BE2C (cell line): ENCODE data around the gene HOXB3.

Experiments used
- DNase-seq: peaks from one replicate; pipeline ENCODE4 v3.0.0-alpha.2; 2020
- H3K27me3 ChIP-seq: fragments of 250-450 bp; sonication (Bioruptor Pico); 2 replicates; pipeline ENCODE4 v1.5.1; 2020; ENCODE audit warnings: mild to moderate bottlenecking
- H3K36me3 ChIP-seq: fragments of 250-450 bp; sonication (Bioruptor Pico); 2 replicates; pipeline ENCODE4 v1.5.1; 2020; ENCODE audit warnings: mild to moderate bottlenecking
- H3K4me1 ChIP-seq: fragments of 250-450 bp; sonication (Bioruptor Pico); 2 replicates; pipeline ENCODE4 v1.5.1; 2020
- H3K4me3 ChIP-seq: 2 replicates; pipeline ENCODE4 v1.5.1; 2011; ENCODE audit warnings: low read depth, low read length
- H3K9me3 ChIP-seq: fragments of 250-450 bp; sonication (Bioruptor Pico); 2 replicates; pipeline ENCODE4 v1.5.1; 2020
- TF ChIP-seq, protein P1 (sequence below): IDR thresholded peaks from 2 replicates; pipeline ENCODE4 v1.5.1; 2012; ENCODE audit warnings: mild to moderate bottlenecking, low read depth, low read length

HOXB3 gene

GRCh38 chr17:48625495-48626244, 35.6 kb upstream of the HOXB3 start:
- TF ChIP-seq, protein P1, sequence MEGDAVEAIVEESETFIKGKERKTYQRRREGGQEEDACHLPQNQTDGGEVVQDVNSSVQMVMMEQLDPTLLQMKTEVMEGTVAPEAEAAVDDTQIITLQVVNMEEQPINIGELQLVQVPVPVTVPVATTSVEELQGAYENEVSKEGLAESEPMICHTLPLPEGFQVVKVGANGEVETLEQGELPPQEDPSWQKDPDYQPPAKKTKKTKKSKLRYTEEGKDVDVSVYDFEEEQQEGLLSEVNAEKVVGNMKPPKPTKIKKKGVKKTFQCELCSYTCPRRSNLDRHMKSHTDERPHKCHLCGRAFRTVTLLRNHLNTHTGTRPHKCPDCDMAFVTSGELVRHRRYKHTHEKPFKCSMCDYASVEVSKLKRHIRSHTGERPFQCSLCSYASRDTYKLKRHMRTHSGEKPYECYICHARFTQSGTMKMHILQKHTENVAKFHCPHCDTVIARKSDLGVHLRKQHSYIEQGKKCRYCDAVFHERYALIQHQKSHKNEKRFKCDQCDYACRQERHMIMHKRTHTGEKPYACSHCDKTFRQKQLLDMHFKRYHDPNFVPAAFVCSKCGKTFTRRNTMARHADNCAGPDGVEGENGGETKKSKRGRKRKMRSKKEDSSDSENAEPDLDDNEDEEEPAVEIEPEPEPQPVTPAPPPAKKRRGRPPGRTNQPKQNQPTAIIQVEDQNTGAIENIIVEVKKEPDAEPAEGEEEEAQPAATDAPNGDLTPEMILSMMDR: no peak
- DNase-seq: no peak
- no peak overlapping the region for H3K4me3 ChIP-seq
- no peaks in the 10 kb centered on the region for H3K36me3 ChIP-seq
- H3K27me3 ChIP-seq: peaks cover 99% of the 10 kb centered on the region
- H3K4me1 ChIP-seq: no peaks in the 10 kb centered on the region
- H3K9me3 ChIP-seq: no peaks in the 10 kb centered on the region

- TF ChIP-seq, protein P1: no peak
- Histone ChIP-seq H3K36me3 (no peaks in the 10 kb centered on the region), H3K27me3 (peaks cover 99% of the 10 kb centered on the region), H3K4me3 (no peak overlapping the region), H3K4me1 (no peaks in the 10 kb centered on the region), H3K9me3 (no peaks in the 10 kb centered on the region)
- no peak for DNase-seq
These were observed 34.8 kb upstream of the HOXB3 start for GRCh38 chr17:48624544-48625494.

DNA sequence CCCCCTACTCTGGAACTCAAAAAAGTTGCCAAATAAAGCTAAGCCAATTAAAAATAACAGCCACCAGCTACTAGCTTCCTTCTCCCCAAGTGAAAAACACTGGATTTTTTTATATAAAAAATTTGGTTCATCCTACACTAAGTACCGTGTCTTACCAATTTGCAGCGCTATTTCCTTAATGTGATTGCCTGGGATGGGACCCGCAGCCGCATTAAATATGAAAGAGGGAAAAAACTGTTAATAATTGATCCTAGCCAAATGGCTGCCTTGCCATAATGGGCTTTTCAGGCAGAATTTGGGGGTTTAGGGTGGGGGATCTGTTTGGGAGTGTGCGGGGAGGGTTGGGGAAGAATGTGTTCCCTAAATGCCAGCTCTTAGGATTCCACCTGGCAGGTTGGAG, 34.1 kb upstream of the HOXB3 start:
- DNase-seq: no peak
- peaks cover 99% of the 10 kb centered on the region for H3K27me3 ChIP-seq
- TF ChIP-seq, protein P1: no peak
- no peaks in the 10 kb centered on the region for H3K9me3 ChIP-seq
- no peak overlapping the region for H3K4me3 ChIP-seq
- H3K36me3 ChIP-seq: no peaks in the 10 kb centered on the region
- H3K4me1 ChIP-seq: no peaks in the 10 kb centered on the region

DNA sequence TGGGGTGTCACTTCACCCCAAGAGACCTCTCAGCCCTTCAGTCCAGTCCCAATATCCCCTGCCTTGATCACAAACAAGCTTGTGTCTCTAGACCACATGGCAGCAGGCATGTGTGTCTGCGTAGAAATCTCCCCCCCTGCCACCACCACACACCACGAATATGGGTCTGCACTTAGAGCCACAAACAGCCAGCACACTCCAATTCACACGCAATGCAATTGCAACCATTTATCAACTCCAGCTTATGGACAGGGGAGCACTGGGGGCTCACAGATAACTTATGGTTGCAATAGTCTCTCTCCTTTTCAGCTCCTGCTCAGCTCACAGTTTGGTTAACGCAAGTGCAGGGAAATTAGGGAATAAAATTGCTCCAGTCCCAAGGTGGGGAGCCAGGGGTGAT, 33.5 kb upstream of the HOXB3 start:
- Histone ChIP-seq H3K4me1 (no peaks in the 10 kb centered on the region), H3K4me3 (no peak overlapping the region), H3K27me3 (peaks cover 99% of the 10 kb centered on the region), H3K9me3 (no peaks in the 10 kb centered on the region), H3K36me3 (no peaks in the 10 kb centered on the region)
- TF ChIP-seq, protein P1: no peak
- DNase-seq: no peak

DNA sequence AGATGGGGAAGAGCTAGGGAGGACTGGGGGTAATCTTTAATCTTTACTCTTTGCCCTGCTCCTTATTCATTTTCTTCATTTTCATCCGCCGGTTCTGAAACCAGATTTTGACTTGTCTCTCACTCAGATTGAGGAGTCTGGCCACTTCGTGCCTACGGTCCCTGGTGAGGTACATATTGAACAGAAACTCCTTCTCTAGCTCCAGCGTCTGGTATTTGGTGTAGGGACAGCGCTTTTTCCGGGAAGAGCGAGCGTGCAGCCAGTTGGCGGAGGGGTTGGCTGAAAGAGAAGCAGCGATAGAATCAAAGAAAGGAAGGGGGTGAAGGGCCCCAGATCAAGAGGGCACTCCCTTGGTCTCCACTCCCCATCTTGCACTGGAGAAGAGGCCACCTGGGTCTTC, 32.8 kb upstream of the HOXB3 start:
- TF ChIP-seq, protein P1: no peak
- H3K9me3 ChIP-seq: no peaks in the 10 kb centered on the region
- H3K27me3 ChIP-seq: peaks cover 99% of the 10 kb centered on the region
- no peak overlapping the region for H3K4me3 ChIP-seq
- H3K36me3 ChIP-seq: no peaks in the 10 kb centered on the region
- no peak for DNase-seq
- no peaks in the 10 kb centered on the region for H3K4me1 ChIP-seq
